ENCODE data around the gene SNX14. TPM values are rescaled to one million over a fixed set of nuclear protein-coding genes. Genes with fewer than 3 reads are reported as not detected.

SNX14 gene
- total RNA-seq, 1 experiment from 2014 or later = 84.8 TPM

DNA sequence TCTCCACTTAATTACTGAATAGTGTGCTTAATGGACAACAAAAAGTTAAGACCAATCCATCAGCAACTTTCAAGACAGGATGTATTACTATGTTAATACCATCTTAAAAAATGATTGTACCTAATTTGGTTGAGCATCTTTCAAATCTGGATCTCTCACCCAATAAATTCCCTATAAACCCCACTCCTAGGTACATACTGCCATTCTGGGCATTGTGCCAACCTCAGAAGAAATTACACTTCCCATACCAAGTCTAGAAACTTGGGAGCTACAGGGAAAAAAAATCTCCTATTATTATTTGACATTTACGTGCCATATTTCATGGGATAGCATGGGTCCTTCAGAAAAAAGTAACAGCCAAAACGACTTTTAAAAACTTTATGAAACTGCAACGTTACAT is 43.9 kb upstream of the SNX14 start:
- H4K20me1 ChIP-seq (ENCODE audit: insufficient read depth) = peaks cover 63% of the 10 kb centered on the region
- H3K9ac ChIP-seq (ENCODE audit: low read length) = no peak overlapping the region
- H3K27ac ChIP-seq (ENCODE audit: low read depth, low read length) = no peak overlapping the region
- ATAC-seq = no peak
- TF ChIP-seq YY1 (IDR thresholded peaks at IDR 0.05; ENCODE audit: extremely low read depth, insufficient replicate concordance, low read depth, low read length) (no peak), JUND (IDR thresholded peaks at IDR 0.05) (no peak), ELF1 (IDR thresholded peaks at IDR 0.05; ENCODE audit: borderline replicate concordance, low read depth) (no peak), EZH2phosphoT487 (IDR thresholded peaks at IDR 0.05; ENCODE audit: borderline replicate concordance) (no peak), CBX3 (IDR thresholded peaks at IDR 0.05; ENCODE audit: low read depth) (no peak), EGR1 (IDR thresholded peaks at IDR 0.05; ENCODE audit: low read depth) (no peak), POLR2AphosphoS5 (IDR thresholded peaks at IDR 0.05; ENCODE audit: low read depth, low read length) (no peak), FOSL1 (IDR thresholded peaks at IDR 0.05; ENCODE audit: low read depth) (no peak)
- TF ChIP-seq, protein P1, sequence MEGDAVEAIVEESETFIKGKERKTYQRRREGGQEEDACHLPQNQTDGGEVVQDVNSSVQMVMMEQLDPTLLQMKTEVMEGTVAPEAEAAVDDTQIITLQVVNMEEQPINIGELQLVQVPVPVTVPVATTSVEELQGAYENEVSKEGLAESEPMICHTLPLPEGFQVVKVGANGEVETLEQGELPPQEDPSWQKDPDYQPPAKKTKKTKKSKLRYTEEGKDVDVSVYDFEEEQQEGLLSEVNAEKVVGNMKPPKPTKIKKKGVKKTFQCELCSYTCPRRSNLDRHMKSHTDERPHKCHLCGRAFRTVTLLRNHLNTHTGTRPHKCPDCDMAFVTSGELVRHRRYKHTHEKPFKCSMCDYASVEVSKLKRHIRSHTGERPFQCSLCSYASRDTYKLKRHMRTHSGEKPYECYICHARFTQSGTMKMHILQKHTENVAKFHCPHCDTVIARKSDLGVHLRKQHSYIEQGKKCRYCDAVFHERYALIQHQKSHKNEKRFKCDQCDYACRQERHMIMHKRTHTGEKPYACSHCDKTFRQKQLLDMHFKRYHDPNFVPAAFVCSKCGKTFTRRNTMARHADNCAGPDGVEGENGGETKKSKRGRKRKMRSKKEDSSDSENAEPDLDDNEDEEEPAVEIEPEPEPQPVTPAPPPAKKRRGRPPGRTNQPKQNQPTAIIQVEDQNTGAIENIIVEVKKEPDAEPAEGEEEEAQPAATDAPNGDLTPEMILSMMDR (IDR thresholded peaks at IDR 0.05 in 2 of 3, conservative IDR thresholded peaks at IDR 0.05 in 1 of 3; ENCODE audit: borderline replicate concordance in 1 of 3, insufficient read depth in 1 of 3, low read depth in 2 of 3, low read length in 2 of 3) = no peak
- TF ChIP-seq, protein P2, sequence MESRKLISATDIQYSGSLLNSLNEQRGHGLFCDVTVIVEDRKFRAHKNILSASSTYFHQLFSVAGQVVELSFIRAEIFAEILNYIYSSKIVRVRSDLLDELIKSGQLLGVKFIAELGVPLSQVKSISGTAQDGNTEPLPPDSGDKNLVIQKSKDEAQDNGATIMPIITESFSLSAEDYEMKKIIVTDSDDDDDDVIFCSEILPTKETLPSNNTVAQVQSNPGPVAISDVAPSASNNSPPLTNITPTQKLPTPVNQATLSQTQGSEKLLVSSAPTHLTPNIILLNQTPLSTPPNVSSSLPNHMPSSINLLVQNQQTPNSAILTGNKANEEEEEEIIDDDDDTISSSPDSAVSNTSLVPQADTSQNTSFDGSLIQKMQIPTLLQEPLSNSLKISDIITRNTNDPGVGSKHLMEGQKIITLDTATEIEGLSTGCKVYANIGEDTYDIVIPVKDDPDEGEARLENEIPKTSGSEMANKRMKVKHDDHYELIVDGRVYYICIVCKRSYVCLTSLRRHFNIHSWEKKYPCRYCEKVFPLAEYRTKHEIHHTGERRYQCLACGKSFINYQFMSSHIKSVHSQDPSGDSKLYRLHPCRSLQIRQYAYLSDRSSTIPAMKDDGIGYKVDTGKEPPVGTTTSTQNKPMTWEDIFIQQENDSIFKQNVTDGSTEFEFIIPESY (IDR thresholded peaks at IDR 0.05; ENCODE audit: extremely low read depth, insufficient replicate concordance, low read length) = no peak
- ChIA-PET POLR2A (interaction anchor here (8.5 kb wide), 1 partner anchor 38 kb away, joined by 192 read pairs; no protein-coding TSS in a partner anchor), RAD21 (ENCODE audit: low non-redundant PET in 1 of 2, low total read pairs in 2 of 2, uncharacterized antibody in 2 of 2, unreplicated experiment in 2 of 2) (no interaction called here), CTCF (no interaction called here)
- peaks cover 2 to 17% of the 10 kb centered on the region in 2 experiments; a peak in 3 of 4 replicates for H3K4me1 ChIP-seq (ENCODE audit: control insufficient read depth in 1 of 2, insufficient read depth in 2 of 2, low read length in 2 of 2)
- no peak overlapping the region for H3K4me3 ChIP-seq (replicated peaks in 1 of 2; ENCODE audit: low read depth in 1 of 2, low read length in 2 of 2)
- no TSS peak for BruUV-seq (replicated peaks)
- no peaks in the 10 kb centered on the region for H3K9me2 ChIP-seq (ENCODE audit: insufficient read depth)
- DNase-seq (ENCODE audit: low read depth, low spot score) = no peak
- H3K36me3 ChIP-seq (ENCODE audit: control insufficient read depth in 1 of 2, insufficient read depth in 2 of 2, low read length in 2 of 2) = peaks cover 63 to 87% of the 10 kb centered on the region in 2 experiments
- H3K79me2 ChIP-seq (ENCODE audit: insufficient read depth, low read length) = peaks cover 98% of the 10 kb centered on the region
- no peak overlapping the region for H3K4me2 ChIP-seq (ENCODE audit: low read length)
- H2AFZ ChIP-seq (ENCODE audit: low read depth, low read length, poor library complexity, severe bottlenecking) = no peak overlapping the region
- no peaks in the 10 kb centered on the region for H3K27me3 ChIP-seq (ENCODE audit: insufficient read depth, low read length)
- intact Hi-C loops (cut with micrococcal nuclease) = no loop called here
- no peaks in the 10 kb centered on the region for H3K9me3 ChIP-seq (ENCODE audit: control insufficient read depth in 1 of 2, insufficient read depth in 1 of 2, low read depth in 1 of 2, low read length in 2 of 2)
